Measurements from ENCODE around the gene TNFRSF11A.

TNFRSF11A gene

DNA sequence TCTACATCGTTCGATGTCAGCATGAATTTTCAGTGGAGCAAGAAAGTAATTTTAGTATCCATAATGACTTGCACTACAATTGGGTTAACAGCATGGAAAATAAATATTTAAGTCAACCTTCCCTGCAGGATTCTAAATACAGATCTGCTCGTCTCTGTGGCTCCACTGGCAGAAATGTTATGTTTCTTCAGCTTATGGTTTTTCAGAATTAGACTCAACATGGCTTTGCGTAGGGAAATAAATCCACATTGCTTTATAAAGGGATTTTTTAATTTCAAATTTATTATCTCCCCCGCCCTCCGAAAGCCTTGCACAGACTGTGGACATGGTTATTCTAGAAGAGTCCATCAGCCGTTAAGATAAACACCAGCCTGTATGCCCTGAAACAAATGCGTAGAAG, 18.2 kb downstream of the TNFRSF11A start:
- DNase-seq (ENCODE audit: low spot score) = no peak

GRCh38 chr18:62345909-62346308, 20.8 kb downstream of the TNFRSF11A start:
- DNase-seq (ENCODE audit: low spot score) = no peak

DNA sequence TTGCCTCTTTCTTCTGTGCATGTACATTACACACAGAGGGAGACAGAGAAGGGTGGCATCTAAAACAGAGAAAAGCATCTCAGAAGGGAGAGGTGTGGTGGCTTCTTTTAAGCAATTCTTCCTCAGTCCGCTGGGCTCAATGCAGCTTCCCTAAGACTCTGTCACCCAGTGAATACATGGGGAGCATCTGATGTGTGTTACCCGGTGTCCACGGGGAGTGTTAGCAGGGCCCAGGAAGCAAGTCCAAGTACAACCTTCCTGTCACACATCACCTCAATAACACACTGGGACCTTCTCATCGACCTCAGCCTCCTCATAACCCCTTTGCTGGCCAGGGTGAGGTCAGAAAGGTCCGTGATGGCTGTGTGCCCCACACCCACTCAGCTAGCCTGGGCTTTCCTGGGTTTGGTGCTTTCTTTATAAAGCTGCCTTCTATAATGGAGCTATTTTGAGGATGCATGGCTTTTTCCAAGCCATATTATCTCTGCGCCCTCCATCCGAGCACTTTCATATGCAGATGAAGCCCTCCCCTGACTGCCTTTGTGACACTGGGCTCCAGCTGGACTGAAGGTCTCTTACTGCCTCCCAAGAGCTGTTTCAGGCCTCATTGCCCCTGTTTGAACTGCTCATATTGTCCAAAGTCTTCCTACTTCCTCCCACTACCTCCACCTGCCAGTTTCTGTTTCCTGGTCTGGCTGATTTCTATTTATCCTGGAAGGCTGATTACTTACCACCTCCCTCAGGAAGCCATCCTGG, 21.4 kb downstream of the TNFRSF11A start:
- DNase-seq (ENCODE audit: low spot score) = no peak

GRCh38 chr18:62347089-62347506, 22.0 kb downstream of the TNFRSF11A start:
- no peak for DNase-seq (ENCODE audit: low spot score)

DNA sequence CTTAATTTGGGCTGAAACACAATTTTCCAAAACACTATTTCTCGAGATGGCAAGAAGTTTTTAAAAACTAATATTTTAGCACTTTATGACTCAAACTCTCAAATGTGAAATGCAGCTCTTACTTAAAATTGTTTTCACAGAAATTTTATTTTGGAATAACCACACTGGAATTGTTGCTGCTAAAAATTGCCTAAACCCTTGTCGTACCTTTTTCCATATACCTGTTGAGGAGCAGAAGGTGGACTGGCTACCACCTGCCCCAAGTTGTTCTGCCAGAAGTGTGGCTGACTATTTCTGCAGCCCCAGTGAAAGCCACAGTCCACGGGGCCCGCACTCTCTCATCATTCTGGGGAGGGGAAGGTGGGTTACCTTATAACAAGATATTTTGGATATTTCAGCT, 23.4 kb downstream of the TNFRSF11A start:
- no peak for DNase-seq (ENCODE audit: low spot score)

GRCh38 chr18:62353170-62353569, 28.1 kb downstream of the TNFRSF11A start:
- no peak for DNase-seq (ENCODE audit: low spot score)

DNA sequence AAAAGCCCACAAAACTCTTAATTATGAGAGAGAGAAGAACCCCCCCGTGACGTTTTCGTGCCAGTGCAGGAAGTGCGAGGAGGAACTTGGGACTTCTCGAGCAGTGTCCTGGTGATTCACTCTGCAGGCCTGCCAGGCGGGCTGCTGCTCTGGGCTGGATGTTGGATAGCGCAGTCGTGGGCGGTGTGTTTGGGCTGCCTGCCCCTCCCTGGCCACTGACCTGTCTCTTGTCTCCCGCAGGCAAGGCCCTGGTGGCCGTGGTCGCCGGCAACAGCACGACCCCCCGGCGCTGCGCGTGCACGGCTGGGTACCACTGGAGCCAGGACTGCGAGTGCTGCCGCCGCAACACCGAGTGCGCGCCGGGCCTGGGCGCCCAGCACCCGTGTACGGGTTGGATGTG, 29.0 kb downstream of the TNFRSF11A start:
- DNase-seq (ENCODE audit: low spot score) = no peak

DNA sequence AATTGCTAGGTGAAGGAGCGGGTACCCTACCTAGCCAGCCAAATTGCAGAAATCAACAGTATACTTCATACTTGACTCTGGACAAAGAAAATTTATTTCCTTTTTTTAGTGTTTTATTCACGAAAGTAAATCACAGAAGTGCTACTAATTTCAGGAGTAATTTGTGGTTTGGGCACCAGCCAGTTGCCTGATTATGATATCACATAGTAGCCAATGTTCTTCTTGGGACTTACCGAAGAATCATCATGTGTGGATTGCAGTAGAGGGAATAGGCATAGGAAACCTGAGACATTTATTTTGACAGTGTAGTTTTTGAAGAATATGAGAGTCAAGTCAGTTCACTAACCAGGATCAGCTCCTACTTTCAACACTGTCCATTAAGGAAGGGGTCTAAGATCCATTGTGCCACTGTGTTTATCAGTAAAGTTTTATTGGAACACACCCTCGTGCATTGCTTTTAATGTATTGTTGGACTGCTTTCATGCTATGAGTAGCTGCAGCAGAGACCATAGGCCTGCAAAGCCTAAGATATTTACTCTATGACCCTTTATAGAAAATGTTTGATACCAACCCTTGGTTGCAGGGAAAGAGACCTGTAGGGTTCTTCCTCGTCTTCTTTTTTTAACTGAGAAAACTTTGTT, 32.1 kb downstream of the TNFRSF11A start:
- no peak for DNase-seq (ENCODE audit: low spot score)

DNA sequence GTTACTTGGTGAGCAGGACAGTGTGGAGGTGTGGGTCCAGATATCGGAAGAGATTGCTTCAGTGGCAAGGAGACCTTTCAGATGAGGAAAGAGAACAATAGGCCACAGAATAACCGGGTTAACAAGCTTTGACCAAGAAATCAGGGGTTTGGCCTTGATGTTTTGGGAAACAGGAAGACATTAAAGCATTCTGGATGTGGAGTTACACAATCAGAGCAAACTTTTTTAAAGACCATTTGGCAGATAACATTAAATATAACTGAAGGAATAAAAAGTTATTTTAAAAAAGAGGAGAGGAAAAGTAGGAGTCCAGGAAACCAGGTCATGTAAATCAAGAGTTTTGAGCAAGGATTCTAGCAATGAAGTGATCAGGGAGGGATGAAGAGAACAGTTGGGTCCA, 35.7 kb downstream of the TNFRSF11A start:
- no peak for DNase-seq (ENCODE audit: low spot score)

DNA sequence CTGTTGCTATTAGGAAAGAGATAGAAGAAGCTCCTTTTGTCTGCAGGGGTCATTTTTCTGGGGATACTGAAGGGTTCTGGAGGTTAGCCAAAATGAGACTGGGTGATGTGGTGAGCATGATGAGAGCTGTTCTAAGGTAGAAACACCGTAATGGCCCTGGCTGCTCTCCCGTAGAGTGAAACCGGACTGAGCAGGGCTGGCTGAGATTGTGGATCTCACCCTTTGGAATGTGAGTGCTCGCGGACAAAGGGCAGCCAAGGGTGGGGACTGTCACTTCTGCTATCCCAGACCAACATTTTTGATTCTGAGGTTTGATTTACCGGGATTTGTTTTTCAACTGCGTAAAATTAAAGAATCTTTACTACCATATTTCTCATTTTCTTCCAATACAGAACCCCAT, 36.2 kb downstream of the TNFRSF11A start:
- no peak for DNase-seq (ENCODE audit: low spot score)

DNA sequence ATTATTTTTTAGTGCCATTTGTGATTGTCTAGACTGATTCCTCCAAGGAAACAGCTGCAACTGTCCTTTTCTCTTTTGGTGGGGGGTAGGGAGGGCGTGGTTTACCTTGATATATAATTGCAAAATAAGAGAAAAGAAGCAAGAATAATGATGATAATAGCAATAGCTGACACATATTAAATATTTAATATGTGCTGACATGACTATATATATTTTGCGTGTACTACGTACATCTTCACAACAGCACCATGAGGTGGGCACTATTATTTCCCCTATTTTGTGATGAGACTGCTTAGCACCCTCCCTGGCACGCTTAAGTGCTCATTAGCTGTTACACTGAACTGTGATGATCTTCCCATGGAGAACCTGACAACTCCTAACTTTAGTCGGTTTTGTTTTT, 39.4 kb downstream of the TNFRSF11A start:
- DNase-seq (ENCODE audit: low spot score) = no peak

DNA sequence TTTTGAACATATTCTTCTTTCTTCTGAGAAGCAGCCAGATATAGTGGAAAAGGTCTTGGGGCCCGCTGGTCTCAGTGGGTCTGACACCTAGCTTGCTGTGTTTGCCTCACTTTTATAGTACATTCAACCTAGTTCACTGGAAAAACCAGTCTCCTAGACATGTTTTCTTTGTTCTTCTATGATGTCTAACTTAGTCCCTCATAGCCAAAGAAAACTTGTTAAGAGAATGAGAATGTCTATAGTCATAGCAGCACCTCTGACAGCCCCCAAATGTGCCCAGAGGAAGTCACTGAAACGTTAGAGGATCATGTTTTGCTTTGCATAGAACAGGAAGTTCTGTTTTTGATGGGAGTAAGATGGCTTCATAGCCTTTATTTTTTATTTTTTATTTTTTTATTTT, 40.3 kb downstream of the TNFRSF11A start:
- DNase-seq (ENCODE audit: low spot score) = no peak

GRCh38 chr18:62366992-62367391, 41.9 kb downstream of the TNFRSF11A start:
- DNase-seq (ENCODE audit: low spot score) = no peak

DNA sequence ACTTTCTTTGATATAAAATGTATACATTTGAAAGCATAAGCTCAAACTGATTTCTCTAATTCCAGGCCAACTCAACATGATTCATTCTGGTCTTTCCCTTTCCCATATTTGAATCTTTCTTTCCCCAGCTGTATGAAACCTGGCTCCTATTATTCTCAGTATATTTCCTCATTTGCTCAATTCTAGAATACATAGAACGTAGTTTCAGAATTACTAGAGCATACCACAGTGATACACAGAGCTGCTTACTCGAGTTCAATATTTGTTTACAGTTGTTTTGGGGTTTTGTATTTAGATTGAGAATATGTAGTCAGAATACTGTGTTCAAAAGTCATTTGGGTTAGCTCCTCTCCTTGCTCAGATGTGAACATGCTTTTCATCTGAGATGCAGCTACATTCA, 43.0 kb downstream of the TNFRSF11A start:
- no peak for DNase-seq (ENCODE audit: low spot score)

DNA sequence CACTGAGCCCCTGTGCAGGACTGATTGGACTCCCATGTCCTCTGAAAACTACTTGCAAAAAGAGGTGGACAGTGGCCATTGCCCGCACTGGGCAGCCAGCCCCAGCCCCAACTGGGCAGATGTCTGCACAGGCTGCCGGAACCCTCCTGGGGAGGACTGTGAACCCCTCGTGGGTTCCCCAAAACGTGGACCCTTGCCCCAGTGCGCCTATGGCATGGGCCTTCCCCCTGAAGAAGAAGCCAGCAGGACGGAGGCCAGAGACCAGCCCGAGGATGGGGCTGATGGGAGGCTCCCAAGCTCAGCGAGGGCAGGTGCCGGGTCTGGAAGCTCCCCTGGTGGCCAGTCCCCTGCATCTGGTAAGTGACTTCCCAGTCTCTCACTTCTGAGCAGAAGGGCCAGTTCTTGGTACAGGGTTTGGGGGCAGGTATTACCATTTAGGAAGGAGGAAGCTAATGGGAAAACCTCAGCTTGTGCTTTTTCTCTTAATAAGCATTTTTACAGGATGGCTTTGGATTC, 44.1 kb downstream of the TNFRSF11A start:
- no peak for DNase-seq (ENCODE audit: low spot score)

DNA sequence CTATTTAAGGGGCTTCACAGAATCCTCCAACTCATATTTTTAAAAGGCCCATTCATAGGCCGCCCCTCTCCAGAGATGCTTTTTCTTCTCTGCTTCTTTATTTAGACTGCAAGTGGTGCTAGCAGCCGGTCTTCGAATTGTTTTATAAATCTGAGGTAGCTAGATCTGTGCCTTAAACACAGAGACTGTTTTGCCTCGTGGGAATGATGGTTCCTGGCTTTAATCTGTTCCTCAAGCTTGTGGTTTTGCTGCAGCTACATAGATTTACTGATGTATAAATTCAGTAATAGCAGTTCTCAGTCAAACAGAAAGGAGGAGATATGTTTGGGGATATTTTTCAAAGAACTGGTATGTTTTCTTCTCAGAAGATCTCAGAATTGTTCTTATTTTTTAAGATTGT, 45.3 kb downstream of the TNFRSF11A start:
- DNase-seq (ENCODE audit: low spot score) = no peak

- no peak for DNase-seq (ENCODE audit: low spot score)
These were observed 46.3 kb downstream of the TNFRSF11A start for GRCh38 chr18:62371436-62371835.

- no peak for DNase-seq (ENCODE audit: low spot score)
These were observed 47.0 kb downstream of the TNFRSF11A start for GRCh38 chr18:62372156-62372555.

GRCh38 chr18:62372882-62373281, 47.8 kb downstream of the TNFRSF11A start:
- DNase-seq (ENCODE audit: low spot score) = no peak

DNA sequence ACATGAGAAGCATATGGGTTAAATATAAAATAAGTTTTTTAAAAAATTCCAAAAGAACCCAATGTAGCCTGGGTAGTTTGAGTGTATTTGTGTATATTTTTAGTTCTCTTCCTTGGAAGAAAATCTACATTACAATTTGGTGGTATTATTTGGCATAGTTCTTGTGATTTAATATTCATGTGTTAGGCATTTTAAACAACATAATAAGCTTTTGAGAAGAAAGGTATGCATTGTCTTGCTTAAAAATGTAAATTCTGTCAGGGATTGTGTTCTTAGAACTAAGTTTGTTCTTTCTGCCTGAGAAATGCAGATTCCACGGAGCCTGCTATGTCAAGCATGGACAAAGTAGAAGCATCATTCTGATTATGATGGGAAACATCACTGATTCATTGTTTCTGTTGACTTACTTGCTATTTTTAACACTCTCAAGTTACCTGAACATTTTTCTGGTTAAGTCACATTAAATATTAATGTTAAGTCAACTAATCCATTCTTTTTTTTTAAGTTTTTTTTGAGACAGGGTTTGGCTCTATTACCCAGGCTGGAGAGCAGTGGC, 49.4 kb downstream of the TNFRSF11A start:
- DNase-seq (ENCODE audit: low spot score) = no peak

GRCh38 chr18:62377131-62377807, 52.2 kb downstream of the TNFRSF11A start:
- DNase-seq (ENCODE audit: low spot score) = no peak

DNA sequence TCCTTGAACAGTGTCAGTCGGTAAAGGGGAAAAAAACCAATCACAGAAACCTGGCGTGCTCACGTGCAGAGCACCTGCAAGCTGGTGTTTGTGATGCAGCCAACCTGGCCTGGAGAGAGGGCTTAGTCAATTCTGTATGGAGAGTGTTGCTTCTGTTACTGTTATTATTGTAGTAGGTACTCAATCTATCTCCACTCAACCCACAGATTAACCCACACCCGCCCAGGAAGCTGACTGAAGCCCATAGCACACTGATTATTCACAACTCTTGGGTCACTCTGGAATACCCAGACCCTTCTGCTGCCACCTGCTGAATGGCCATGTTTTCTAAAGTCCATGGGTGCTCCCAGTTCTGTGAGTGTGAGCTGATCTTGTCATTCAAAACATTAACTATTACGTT, 53.9 kb downstream of the TNFRSF11A start:
- no peak for DNase-seq (ENCODE audit: low spot score)

DNA sequence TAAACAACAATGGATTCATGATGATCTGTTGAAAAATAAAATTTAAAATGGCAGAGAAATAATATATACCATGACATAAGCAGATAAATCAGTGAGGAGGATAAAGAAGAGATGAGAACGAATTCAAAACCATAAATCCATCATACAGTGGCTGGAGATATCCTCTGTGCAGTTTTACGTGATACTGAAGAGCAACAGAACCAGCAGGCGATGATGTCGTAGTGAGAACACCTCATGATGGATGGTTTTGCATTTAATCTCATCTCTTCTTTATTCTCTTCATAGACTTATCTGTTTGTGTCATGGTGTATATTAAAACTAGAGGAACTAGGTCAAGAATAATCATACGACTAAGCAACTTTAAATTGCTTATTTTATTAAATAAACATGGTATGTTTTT, 56.3 kb downstream of the TNFRSF11A start:
- DNase-seq (ENCODE audit: low spot score) = no peak

Measured in cerebellar cortex (tissue), 1 donor.